K562 (cell line): ENCODE data around the gene MGAM2. TPM values are rescaled to one million over a fixed set of nuclear protein-coding genes. Genes with fewer than 3 reads are reported as not detected.

ENCODE experiments used
- ATAC-seq: fragments of 200-7000 bp; cut with Tn5 transposase; 3 replicates; pipeline ENCODE4 v1.9.1; 2020; ENCODE audit warnings: moderate library complexity
- BruUV-seq: library from RNA; stranded (reverse); fragments of 400-500 nt; replicated peaks from 2 replicates; lab custom pipeline; 2021; lab: Mats Ljungman, UMichigan
- CTCF ChIA-PET: fragments of 300-600 bp; formaldehyde crosslinking; extraction: SDS; loops from one replicate; lab custom pipeline; 2021; ENCODE audit warnings: low intra/inter-chr PET ratio; lab: Yijun Ruan, JAX
- POLR2A ChIA-PET: fragments of 300-600, 350-650 bp; sonication (Branson Sonifier 250); formaldehyde crosslinking; extraction: SDS; loops from one replicate; lab custom pipeline; 2021; ENCODE audit warnings: antibody characterized with exemption, inconsistent platforms; lab: Yijun Ruan, JAX
- DNase-seq, 4 experiments: peaks; one replicate each; pipeline versions ENCODE4 v3.0.0 to v3.0.0-alpha.2; 2011 to 2018; ENCODE audit warnings: low spot score in 3 of 4, mixed read lengths in 3 of 4; ENCODE audit errors: extremely low read depth in 1 of 4
- FAIRE-seq: peaks from 2 replicates; lab custom pipeline; 2011; peaks lifted over from hg19 to GRCh38; lab: Jason Lieb, UNC
- H2AFZ ChIP-seq: 2 replicates; pipeline ENCODE4 v1.6.0; 2011; ENCODE audit warnings: low read depth, low read length, control low read depth, inconsistent platforms
- H3K27ac ChIP-seq: fragments of 200-600 bp; 3 replicates; pipeline ENCODE4 v1.8.0; 2011; ENCODE audit warnings: low read depth, mild to moderate bottlenecking, control low read depth, inconsistent platforms, low read length, moderate library complexity, mixed read lengths; ENCODE audit errors: extremely low read depth
- H3K27me3 ChIP-seq, 2 experiments: fragments of 300-600 bp in 1 of 2; 2 replicates in 1 of 2; 3 replicates in 1 of 2; pipeline versions ENCODE4 v1.6.0 to v1.8.0; 2011; ENCODE audit warnings: inconsistent platforms in 2 of 2, low read length in 2 of 2, mild to moderate bottlenecking in 1 of 2, mixed read lengths in 1 of 2, moderate library complexity in 1 of 2; ENCODE audit not compliant: control insufficient read depth in 2 of 2, insufficient read depth in 2 of 2
- H3K36me3 ChIP-seq: fragments of 300-600 bp; 3 replicates; pipeline ENCODE4 v1.8.0; 2011; ENCODE audit warnings: mild to moderate bottlenecking, low read length, inconsistent platforms; ENCODE audit not compliant: control insufficient read depth, insufficient read depth
- H3K4me1 ChIP-seq, 2 experiments: fragments of 200-600 bp in 1 of 2; replicated peaks in 1 of 2; 2 replicates in 1 of 2; 3 replicates in 1 of 2; pipeline versions ENCODE4 v1.5.1 to v1.8.0; 2011; ENCODE audit warnings: inconsistent platforms in 2 of 2, low read length in 2 of 2, mild to moderate bottlenecking in 1 of 2, mixed read lengths in 1 of 2, moderate library complexity in 1 of 2; ENCODE audit not compliant: control insufficient read depth in 2 of 2, insufficient read depth in 2 of 2
- H3K4me2 ChIP-seq: 2 replicates; pipeline ENCODE4 v1.6.1; 2011; ENCODE audit warnings: low read length, control low read depth, inconsistent platforms, mixed read lengths; ENCODE audit not compliant: insufficient read depth
- H3K4me3 ChIP-seq: fragments of 200-600 bp; sonication (generic), shearing (Covaris generic); 2 replicates; pipeline ENCODE4 v1.5.1; 2016; ENCODE audit warnings: control low read depth, inconsistent platforms
- H3K79me2 ChIP-seq: fragments of 200-600 bp; 3 replicates; pipeline ENCODE4 v1.8.0; 2011; ENCODE audit warnings: low read length, inconsistent platforms; ENCODE audit not compliant: control insufficient read depth, insufficient read depth
- H3K9ac ChIP-seq, 2 experiments: 2 replicates each; pipeline versions ENCODE4 v1.6.0 to v1.6.1; 2011; ENCODE audit warnings: low read depth in 2 of 2, low read length in 2 of 2, control low read depth in 1 of 2, inconsistent platforms in 1 of 2, mild to moderate bottlenecking in 1 of 2, mixed read lengths in 1 of 2; ENCODE audit not compliant: insufficient read depth in 1 of 2
- H3K9me1 ChIP-seq: one replicate; pipeline ENCODE4 v1.6.0; 2011; ENCODE audit warnings: inconsistent platforms, mild to moderate bottlenecking, low read length, moderate library complexity; ENCODE audit not compliant: control insufficient read depth, insufficient read depth
- H3K9me3 ChIP-seq: replicated peaks from 2 replicates; pipeline ENCODE4 v1.5.1; 2011; ENCODE audit warnings: low read depth, low read length, inconsistent platforms; ENCODE audit not compliant: control insufficient read depth, insufficient read depth
- H4K20me1 ChIP-seq: replicated peaks from 2 replicates; pipeline ENCODE4 v1.6.1; 2011; ENCODE audit warnings: low read length, inconsistent platforms, mixed read lengths; ENCODE audit not compliant: control insufficient read depth, insufficient read depth
- ATF7 ChIP-seq: fragments of 450-650 bp; IDR thresholded peaks from 2 replicates; pipeline ENCODE4 v1.7.1; 2014; ENCODE audit warnings: mild to moderate bottlenecking, moderate library complexity
- CBX5 ChIP-seq: IDR thresholded peaks from 2 replicates; pipeline ENCODE4 v1.6.1; 2014; ENCODE audit warnings: low read depth, borderline replicate concordance
- FOS ChIP-seq: IDR thresholded peaks from 3 replicates; pipeline ENCODE4 v1.6.1; 2011; ENCODE audit not compliant: insufficient read length; ENCODE audit errors: extremely low read depth
- FOXP1 ChIP-seq: sonication (generic); formaldehyde crosslinking; IDR thresholded peaks from 2 replicates; pipeline ENCODE4 v1.8.0; 2022; ENCODE audit warnings: mild to moderate bottlenecking, missing genetic modification reagents
- HDAC8 ChIP-seq: fragments of 450-650 bp; IDR thresholded peaks from 2 replicates; pipeline ENCODE4 v1.6.1; 2016; ENCODE audit warnings: mild to moderate bottlenecking, missing genetic modification characterization, moderate library complexity, missing compliant biosample characterization
- KDM5B ChIP-seq: fragments of 200-600 bp; sonication (generic); IDR thresholded peaks from 2 replicates; pipeline ENCODE4 v1.6.1; 2012; ENCODE audit warnings: low read depth, mild to moderate bottlenecking, moderate library complexity, low read length, control low read depth, inconsistent platforms; ENCODE audit not compliant: insufficient replicate concordance
- LEF1 ChIP-seq: fragments of 450-650 bp; IDR thresholded peaks from 2 replicates; pipeline ENCODE4 v1.6.1; 2016; ENCODE audit warnings: mild to moderate bottlenecking
- MNT ChIP-seq, 2 experiments: fragments of 450-650 bp; conservative IDR thresholded peaks; 2 replicates each; pipeline ENCODE4 v1.6.1; 2017; ENCODE audit warnings: mild to moderate bottlenecking in 2 of 2, moderate library complexity in 2 of 2
- NR2C2 ChIP-seq, 2 experiments: fragments of 200-800 bp in 1 of 2; sonication (Bioruptor generic) in 1 of 2; sonication (generic) in 1 of 2; formaldehyde crosslinking in 1 of 2; IDR thresholded peaks; 2 replicates each; pipeline versions ENCODE4 v1.6.1 to v1.8.0; 2016 to 2022; ENCODE audit warnings: mild to moderate bottlenecking in 1 of 2, missing compliant biosample characterization in 1 of 2, missing genetic modification characterization in 1 of 2, missing genetic modification reagents in 1 of 2
- PHB ChIP-seq: fragments of 250-450 bp; sonication (Bioruptor Pico); IDR thresholded peaks from 2 replicates; pipeline ENCODE4 v1.5.0; 2021
- POLR3A ChIP-seq: IDR thresholded peaks from 2 replicates; pipeline ENCODE4 v1.6.1; 2011; ENCODE audit warnings: borderline replicate concordance, mild to moderate bottlenecking, moderate library complexity; ENCODE audit not compliant: insufficient read length, insufficient read depth; ENCODE audit errors: extremely low read depth
- TEAD1 ChIP-seq, 2 experiments: fragments of 450-650 bp in 1 of 2; sonication (generic) in 1 of 2; formaldehyde crosslinking; IDR thresholded peaks; 2 replicates each; pipeline versions ENCODE4 v1.4.0 to v1.8.0; 2020 to 2022; ENCODE audit warnings: mild to moderate bottlenecking in 2 of 2, missing genetic modification reagents in 1 of 2
- YY1 ChIP-seq, 3 experiments: IDR thresholded peaks; 2 replicates each; pipeline ENCODE4 v1.6.1; 2011; ENCODE audit warnings: low read length in 2 of 3, mild to moderate bottlenecking in 2 of 3, moderate library complexity in 2 of 3, borderline replicate concordance in 1 of 3, control low read depth in 1 of 3, low read depth in 1 of 3; ENCODE audit not compliant: insufficient read depth in 3 of 3, insufficient replicate concordance in 2 of 3, control insufficient read depth in 1 of 3, insufficient read length in 1 of 3; ENCODE audit errors: extremely low read depth in 1 of 3
- ZNF239 ChIP-seq: fragments of 250-450 bp; sonication (Bioruptor Pico); IDR thresholded peaks from 2 replicates; pipeline ENCODE4 v1.4.0; 2020; ENCODE audit warnings: mild to moderate bottlenecking
- ZNF449 ChIP-seq: fragments of 250-450 bp; sonication (Bioruptor Pico); IDR thresholded peaks from 2 replicates; pipeline ENCODE4 v1.8.0; 2022; ENCODE audit warnings: moderate library complexity, mild to moderate bottlenecking, inconsistent platforms
- WGBS: fragments of 100-300 bp; shearing (Covaris generic); methylation state at CpG from one replicate; pipeline ENCODE4 v1.1.6; 2016; ENCODE audit warnings: low coverage, mixed read lengths; ENCODE audit not compliant: insufficient coverage; ENCODE audit errors: missing lambda C conversion rate; 5-methylcytosine and 5-hydroxymethylcytosine counted together
- in situ Hi-C: fragments of 300-500 bp; cut with MboI; formaldehyde crosslinking; loops from 4 replicates; pipeline ENCODE4 v1.15.0; 2018; ENCODE audit warnings: inconsistent platforms, mixed read lengths
- intact Hi-C: fragments of 100-400 bp; cut with micrococcal nuclease; formaldehyde crosslinking; loops from 2 replicates; pipeline ENCODE4 v1.14.2; 2022
- polyA plus RNA-seq, 8 experiments: library from polyadenylated mRNA; depleted of rRNA in 4 of 8; stranded (reverse) in 5 of 8; unstranded in 3 of 8; fragments of >200 nt; fragmentation: Nextera tagmentation in 2 of 8; fragmentation: Illumina TruSeq in 1 of 8; extraction: Ambion mirVana in 2 of 8; extraction: Trizol in 1 of 8; gene quantifications; 2 replicates each; pipeline versions ENCODE4 v1.2.1 to v1.2.3, GENCODE V29; 2011 to 2014; ENCODE audit warnings: inconsistent platforms in 1 of 8, missing spikeins in 1 of 8
- total RNA-seq, 7 experiments: library from RNA; depleted of rRNA in 6 of 7; stranded (reverse); fragments of >200 nt in 6 of 7; fragmentation: Illumina TruSeq in 2 of 7; extraction: Trizol in 2 of 7; gene quantifications; 2 replicates each; pipeline versions ENCODE4 v1.2.1 to v1.2.3, GENCODE V29; 2011 to 2021; ENCODE audit warnings: low replicate concordance in 1 of 7
- TF ChIP-seq, protein P1 (sequence below): fragments of 250-450 bp; sonication (Bioruptor Pico); IDR thresholded peaks from 2 replicates; pipeline ENCODE4 v1.4.0; 2020
- TF ChIP-seq, protein P2 (sequence below): fragments of 450-650 bp; IDR thresholded peaks from 2 replicates; pipeline ENCODE4 v1.6.1; 2016; ENCODE audit warnings: missing biosample characterization, missing genetic modification characterization

The MGAM2 gene
- total and polyA plus RNA-seq, 9 of the 15 experiments (the other 6 are each of a cell fraction or from before 2014, with no cell fraction given), result 0.03 TPM; not detected in 8

GRCh38 chr7:142194201-142194600 is 82.7 kb downstream of the MGAM2 start:
- no TSS peak for BruUV-seq
- H3K36me3 ChIP-seq, result no peaks in the 10 kb centered on the region
- DNase-seq (no peak), ATAC-seq (no peak), FAIRE-seq (no peak)
- no peak overlapping the region for H3K27ac ChIP-seq
- H2AFZ ChIP-seq, result no peak overlapping the region
- H3K9me3 ChIP-seq, result no peaks in the 10 kb centered on the region
- no peak overlapping the region for H3K9ac ChIP-seq
- in situ Hi-C loops, result no loop called here
- H3K27me3 ChIP-seq, result no peaks in the 10 kb centered on the region
- ChIA-PET CTCF (no interaction called here), POLR2A (interaction anchor here (1.0 kb wide), 1 partner anchor 246 kb away, joined by 3 read pairs; no protein-coding TSS in a partner anchor)
- 1% methylated on average over 4 of the region's 4 CpGs for WGBS
- H3K9me1 ChIP-seq, result no peaks in the 10 kb centered on the region
- H4K20me1 ChIP-seq, result no peaks in the 10 kb centered on the region
- H3K4me2 ChIP-seq, result no peak overlapping the region
- H3K79me2 ChIP-seq, result no peaks in the 10 kb centered on the region
- no peaks in the 10 kb centered on the region for H3K4me1 ChIP-seq
- intact Hi-C loops, result no loop called here
- no peak overlapping the region for H3K4me3 ChIP-seq
- TF ChIP-seq, protein P1, sequence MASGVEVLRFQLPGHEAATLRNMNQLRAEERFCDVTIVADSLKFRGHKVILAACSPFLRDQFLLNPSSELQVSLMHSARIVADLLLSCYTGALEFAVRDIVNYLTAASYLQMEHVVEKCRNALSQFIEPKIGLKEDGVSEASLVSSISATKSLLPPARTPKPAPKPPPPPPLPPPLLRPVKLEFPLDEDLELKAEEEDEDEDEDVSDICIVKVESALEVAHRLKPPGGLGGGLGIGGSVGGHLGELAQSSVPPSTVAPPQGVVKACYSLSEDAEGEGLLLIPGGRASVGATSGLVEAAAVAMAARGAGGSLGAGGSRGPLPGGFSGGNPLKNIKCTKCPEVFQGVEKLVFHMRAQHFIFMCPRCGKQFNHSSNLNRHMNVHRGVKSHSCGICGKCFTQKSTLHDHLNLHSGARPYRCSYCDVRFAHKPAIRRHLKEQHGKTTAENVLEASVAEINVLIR (CRISPR knock-in tag), result no peak
- no peak for TF ChIP-seq KDM5B
- no peak for TF ChIP-seq TEAD1 (CRISPR knock-in tag; IDR thresholded peaks at IDR 0.05)
- TF ChIP-seq ATF7, result no peak
- TF ChIP-seq ZNF449 (CRISPR knock-in tag), result no peak
- TF ChIP-seq ZNF239, result no peak
- no peak for TF ChIP-seq FOXP1
- TF ChIP-seq CBX5, result no peak
- no peak for TF ChIP-seq PHB (CRISPR knock-in tag)
- no peak for TF ChIP-seq POLR3A
- no peak for TF ChIP-seq FOS
- TF ChIP-seq, protein P2, sequence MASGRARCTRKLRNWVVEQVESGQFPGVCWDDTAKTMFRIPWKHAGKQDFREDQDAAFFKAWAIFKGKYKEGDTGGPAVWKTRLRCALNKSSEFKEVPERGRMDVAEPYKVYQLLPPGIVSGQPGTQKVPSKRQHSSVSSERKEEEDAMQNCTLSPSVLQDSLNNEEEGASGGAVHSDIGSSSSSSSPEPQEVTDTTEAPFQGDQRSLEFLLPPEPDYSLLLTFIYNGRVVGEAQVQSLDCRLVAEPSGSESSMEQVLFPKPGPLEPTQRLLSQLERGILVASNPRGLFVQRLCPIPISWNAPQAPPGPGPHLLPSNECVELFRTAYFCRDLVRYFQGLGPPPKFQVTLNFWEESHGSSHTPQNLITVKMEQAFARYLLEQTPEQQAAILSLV, result no peak
- no peak for TF ChIP-seq MNT (conservative IDR thresholded peaks at IDR 0.05)
- TF ChIP-seq HDAC8 (tag), result no peak
- TF ChIP-seq LEF1, result no peak
- TF ChIP-seq NR2C2 (CRISPR knock-in tag; IDR thresholded peaks at IDR 0.05), result no peak
- no peak for TF ChIP-seq NR2C2 (tag; IDR thresholded peaks at IDR 0.05)
- no peak for TF ChIP-seq YY1 (IDR thresholded peaks at IDR 0.05; ENCODE audit: borderline replicate concordance in 1 of 3, control insufficient read depth in 1 of 3, extremely low read depth in 1 of 3, insufficient read depth in 3 of 3, insufficient read length in 1 of 3, insufficient replicate concordance in 2 of 3, low read depth in 1 of 3, low read length in 2 of 3)
